Endothelial cell (in vitro differentiated cells): ENCODE results near the gene GRIN1. TPM values are rescaled to one million over a fixed set of nuclear protein-coding genes. Genes with fewer than 3 reads are reported as not detected.
A peak's percentile ranks its signal among the peaks of the same experiment; 100 is the strongest.

ENCODE experiments used
- DNase-seq: peaks from one replicate; pipeline ENCODE4 v3.0.0; 2021; ENCODE audit warnings: low spot score
- H3K27ac Mint-ChIP-seq: one replicate; pipeline ENCODE4 v1.8.0; 2021; ENCODE audit warnings: mixed read lengths, inconsistent platforms; ENCODE audit not compliant: unreplicated experiment
- H3K27me3 Mint-ChIP-seq: one replicate; pipeline ENCODE4 v1.8.0; 2021; ENCODE audit warnings: mild to moderate bottlenecking, moderate library complexity, mixed read lengths, inconsistent platforms; ENCODE audit not compliant: unreplicated experiment
- H3K36me3 Mint-ChIP-seq: one replicate; pipeline ENCODE4 v1.8.0; 2021; ENCODE audit warnings: mild to moderate bottlenecking, low read depth, mixed read lengths, inconsistent platforms; ENCODE audit not compliant: unreplicated experiment
- H3K4me1 Mint-ChIP-seq: one replicate; pipeline ENCODE4 v1.8.0; 2021; ENCODE audit warnings: mild to moderate bottlenecking, mixed read lengths, inconsistent platforms; ENCODE audit not compliant: unreplicated experiment
- H3K4me3 Mint-ChIP-seq: one replicate; pipeline ENCODE4 v1.8.0; 2021; ENCODE audit warnings: mild to moderate bottlenecking, mixed read lengths, inconsistent platforms; ENCODE audit not compliant: unreplicated experiment
- H3K9me3 Mint-ChIP-seq: one replicate; pipeline ENCODE4 v1.8.0; 2021; ENCODE audit warnings: mixed read lengths, inconsistent platforms; ENCODE audit not compliant: unreplicated experiment
- CTCF ChIP-seq: fragments of 200-600 bp; sonication (generic); IDR thresholded peaks from one replicate; pipeline ENCODE4 v1.5.0; 2021; ENCODE audit warnings: antibody characterized with exemption; ENCODE audit not compliant: unreplicated experiment
- total RNA-seq: library from RNA; stranded (reverse); fragmentation: NEBNext Ultra II Directional; extraction: Animal tissue kit (Norgen Biotek cat#: 25700); gene quantifications from one replicate; pipeline ENCODE4 v1.2.1, GENCODE V29; 2021; ENCODE audit not compliant: unreplicated experiment

The GRIN1 gene
- total RNA-seq, 1 donor from 2014 or later: not detected

GRCh38 chr9:137180491-137180890 is 41.5 kb downstream of the GRIN1 start:
- no peaks in the 10 kb centered on the region for H3K9me3 Mint-ChIP-seq
- no peak overlapping the region for H3K4me3 Mint-ChIP-seq
- H3K27ac Mint-ChIP-seq: no peak overlapping the region
- H3K36me3 Mint-ChIP-seq: peaks cover 19% of the 10 kb centered on the region
- peaks cover 11% of the 10 kb centered on the region for H3K27me3 Mint-ChIP-seq
- H3K4me1 Mint-ChIP-seq: no peaks in the 10 kb centered on the region
- no peak for TF ChIP-seq CTCF
- DNase-seq: no peak

GRCh38 chr9:137181680-137182079 is 42.7 kb downstream of the GRIN1 start:
- H3K4me1 Mint-ChIP-seq: no peaks in the 10 kb centered on the region
- no peaks in the 10 kb centered on the region for H3K9me3 Mint-ChIP-seq
- peaks cover 6% of the 10 kb centered on the region for H3K27me3 Mint-ChIP-seq
- H3K36me3 Mint-ChIP-seq: peaks cover 19% of the 10 kb centered on the region
- TF ChIP-seq CTCF: no peak
- DNase-seq: no peak
- peak overlapping the region; percentile 78 for H3K4me3 Mint-ChIP-seq
- peak overlapping the region; percentile 31 for H3K27ac Mint-ChIP-seq

- Mint-ChIP-seq H3K36me3 (peaks cover 12% of the 10 kb centered on the region), H3K4me3 (no peak overlapping the region), H3K9me3 (no peaks in the 10 kb centered on the region), H3K27me3 (peaks cover 2% of the 10 kb centered on the region), H3K27ac (no peak overlapping the region), H3K4me1 (peaks cover 5% of the 10 kb centered on the region)
- DNase-seq: no peak
- TF ChIP-seq CTCF: no peak
Observed at GRCh38 chr9:137182836-137183235, 43.9 kb downstream of the GRIN1 start.

GRCh38 chr9:137183980-137184595 is 45.1 kb downstream of the GRIN1 start:
- no peak for DNase-seq
- TF ChIP-seq CTCF: no peak
- Mint-ChIP-seq H3K4me3 (peak overlapping the region; percentile 68), H3K36me3 (peaks cover 11% of the 10 kb centered on the region), H3K9me3 (no peaks in the 10 kb centered on the region), H3K27ac (no peak overlapping the region), H3K27me3 (peaks cover 2% of the 10 kb centered on the region), H3K4me1 (peaks cover 7% of the 10 kb centered on the region)

- Mint-ChIP-seq H3K9me3 (no peaks in the 10 kb centered on the region), H3K27ac (no peak overlapping the region), H3K4me3 (peak overlapping the region; percentile 7), H3K27me3 (peaks cover 6% of the 10 kb centered on the region), H3K4me1 (peaks cover 11% of the 10 kb centered on the region), H3K36me3 (peaks cover 11% of the 10 kb centered on the region)
- no peak for TF ChIP-seq CTCF
- no peak for DNase-seq
Observed at GRCh38 chr9:137184881-137185660, 46.1 kb downstream of the GRIN1 start.
